ENCODE results near the gene DHRSX. TPM values are rescaled to one million over a fixed set of nuclear protein-coding genes. Genes with fewer than 3 reads are reported as not detected.

DHRSX gene
- total RNA-seq, 1 experiment from 2014 or later: 14.0 TPM

GRCh38 chrX:2336181-2336580 lies 164.6 kb downstream of the DHRSX start:
- H3K27me3 ChIP-seq (ENCODE audit: low read length): no peaks in the 10 kb centered on the region
- no peaks in the 10 kb centered on the region for H3K79me2 ChIP-seq (ENCODE audit: low read length)
- H3K4me2 ChIP-seq (ENCODE audit: low read depth, low read length, poor library complexity, severe bottlenecking): no peak overlapping the region
- no peaks in the 10 kb centered on the region for H3K9me2 ChIP-seq (replicated peaks; ENCODE audit: insufficient read depth, low read length)
- no peak overlapping the region for H3K27ac ChIP-seq (ENCODE audit: low read length)
- H3K4me1 ChIP-seq (ENCODE audit: low read length): no peaks in the 10 kb centered on the region
- no peaks in the 10 kb centered on the region; the same call in 1 of the 2 replicates for H3K9me3 ChIP-seq (ENCODE audit: low read length)
- no peak for DNase-seq
- H3K4me3 ChIP-seq (ENCODE audit: low read length): no peak overlapping the region
- H2AFZ ChIP-seq (ENCODE audit: low read length): no peak overlapping the region
- no peak overlapping the region for H3K9ac ChIP-seq (ENCODE audit: low read length)
- H4K20me1 ChIP-seq (ENCODE audit: insufficient read depth, low read depth, low read length): no peaks in the 10 kb centered on the region
- no peaks in the 10 kb centered on the region for H3K36me3 ChIP-seq (ENCODE audit: insufficient read depth, low read length)

- H3K79me2 ChIP-seq (ENCODE audit: low read length): no peaks in the 10 kb centered on the region
- H2AFZ ChIP-seq (ENCODE audit: low read length): no peak overlapping the region
- no peaks in the 10 kb centered on the region for H4K20me1 ChIP-seq (ENCODE audit: insufficient read depth, low read depth, low read length)
- H3K9ac ChIP-seq (ENCODE audit: low read length): no peak overlapping the region
- no peak overlapping the region for H3K4me2 ChIP-seq (ENCODE audit: low read depth, low read length, poor library complexity, severe bottlenecking)
- no peaks in the 10 kb centered on the region for H3K9me2 ChIP-seq (replicated peaks; ENCODE audit: insufficient read depth, low read length)
- no peaks in the 10 kb centered on the region; the same call in 1 of the 2 replicates for H3K9me3 ChIP-seq (ENCODE audit: low read length)
- no peaks in the 10 kb centered on the region for H3K36me3 ChIP-seq (ENCODE audit: insufficient read depth, low read length)
- H3K4me3 ChIP-seq (ENCODE audit: low read length): no peak overlapping the region
- H3K4me1 ChIP-seq (ENCODE audit: low read length): no peaks in the 10 kb centered on the region
- DNase-seq: no peak
- no peaks in the 10 kb centered on the region for H3K27me3 ChIP-seq (ENCODE audit: low read length)
- no peak overlapping the region for H3K27ac ChIP-seq (ENCODE audit: low read length)
These were observed 166.5 kb downstream of the DHRSX start for GRCh38 chrX:2334237-2334636.

DNA sequence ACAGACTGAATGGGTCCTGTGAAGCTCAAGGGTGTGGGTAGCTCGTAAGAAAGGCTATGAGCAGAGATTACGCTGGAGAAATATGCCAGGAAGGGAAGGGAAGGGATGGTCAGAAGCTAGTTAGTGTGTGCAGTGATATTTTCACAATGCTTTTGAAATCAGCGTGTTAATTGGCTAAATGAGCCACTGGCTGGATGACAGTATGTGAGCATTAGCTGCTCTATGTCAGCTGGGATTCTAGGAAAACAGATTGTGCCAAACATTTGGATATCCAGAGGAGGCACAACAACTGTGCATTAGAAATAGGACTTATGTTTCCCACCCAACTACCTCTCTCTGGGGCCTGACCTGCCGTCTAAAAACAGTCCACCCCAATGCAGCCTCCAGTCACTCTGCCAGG lies 168.5 kb downstream of the DHRSX start:
- Histone ChIP-seq H3K4me2 (ENCODE audit: low read depth, low read length, poor library complexity, severe bottlenecking) (no peak overlapping the region), H4K20me1 (ENCODE audit: insufficient read depth, low read depth, low read length) (no peaks in the 10 kb centered on the region), H2AFZ (ENCODE audit: low read length) (no peak overlapping the region), H3K27me3 (ENCODE audit: low read length) (no peaks in the 10 kb centered on the region), H3K9ac (ENCODE audit: low read length) (no peak overlapping the region), H3K4me1 (ENCODE audit: low read length) (no peaks in the 10 kb centered on the region), H3K27ac (ENCODE audit: low read length) (no peak overlapping the region), H3K9me2 (replicated peaks; ENCODE audit: insufficient read depth, low read length) (no peaks in the 10 kb centered on the region), H3K9me3 (ENCODE audit: low read length) (no peaks in the 10 kb centered on the region), H3K36me3 (ENCODE audit: insufficient read depth, low read length) (no peaks in the 10 kb centered on the region), H3K79me2 (ENCODE audit: low read length) (no peaks in the 10 kb centered on the region), H3K4me3 (ENCODE audit: low read length) (no peak overlapping the region)
- DNase-seq: no peak

- Histone ChIP-seq H3K9me2 (replicated peaks; ENCODE audit: insufficient read depth, low read length) (no peaks in the 10 kb centered on the region), H4K20me1 (ENCODE audit: insufficient read depth, low read depth, low read length) (no peaks in the 10 kb centered on the region), H3K27ac (ENCODE audit: low read length) (no peak overlapping the region), H3K4me1 (ENCODE audit: low read length) (no peaks in the 10 kb centered on the region), H3K27me3 (ENCODE audit: low read length) (no peaks in the 10 kb centered on the region), H3K79me2 (ENCODE audit: low read length) (no peaks in the 10 kb centered on the region), H3K9ac (ENCODE audit: low read length) (no peak overlapping the region), H3K36me3 (ENCODE audit: insufficient read depth, low read length) (no peaks in the 10 kb centered on the region), H3K4me3 (ENCODE audit: low read length) (no peak overlapping the region), H2AFZ (ENCODE audit: low read length) (no peak overlapping the region), H3K4me2 (ENCODE audit: low read depth, low read length, poor library complexity, severe bottlenecking) (no peak overlapping the region), H3K9me3 (ENCODE audit: low read length) (peaks cover under 1% of the 10 kb centered on the region; the same call in 1 of the 2 replicates)
- DNase-seq: no peak
These were observed 169.9 kb downstream of the DHRSX start for GRCh38 chrX:2330910-2331309.

GRCh38 chrX:2330487-2330886 lies 170.3 kb downstream of the DHRSX start:
- no peak overlapping the region for H3K9ac ChIP-seq (ENCODE audit: low read length)
- no peak overlapping the region for H3K27ac ChIP-seq (ENCODE audit: low read length)
- H3K79me2 ChIP-seq (ENCODE audit: low read length): no peaks in the 10 kb centered on the region
- peaks cover 4% of the 10 kb centered on the region; the same call in 1 of the 2 replicates for H3K9me3 ChIP-seq (ENCODE audit: low read length)
- H3K4me2 ChIP-seq (ENCODE audit: low read depth, low read length, poor library complexity, severe bottlenecking): no peak overlapping the region
- H3K4me3 ChIP-seq (ENCODE audit: low read length): no peak overlapping the region
- no peak overlapping the region for H2AFZ ChIP-seq (ENCODE audit: low read length)
- no peaks in the 10 kb centered on the region for H3K36me3 ChIP-seq (ENCODE audit: insufficient read depth, low read length)
- no peak for DNase-seq
- H3K4me1 ChIP-seq (ENCODE audit: low read length): no peaks in the 10 kb centered on the region
- H4K20me1 ChIP-seq (ENCODE audit: insufficient read depth, low read depth, low read length): no peaks in the 10 kb centered on the region
- H3K27me3 ChIP-seq (ENCODE audit: low read length): no peaks in the 10 kb centered on the region
- no peaks in the 10 kb centered on the region for H3K9me2 ChIP-seq (replicated peaks; ENCODE audit: insufficient read depth, low read length)

GRCh38 chrX:2327423-2327822 lies 173.4 kb downstream of the DHRSX start:
- Histone ChIP-seq H3K27me3 (ENCODE audit: low read length) (no peaks in the 10 kb centered on the region), H2AFZ (ENCODE audit: low read length) (no peak overlapping the region), H3K36me3 (ENCODE audit: insufficient read depth, low read length) (no peaks in the 10 kb centered on the region), H3K4me2 (ENCODE audit: low read depth, low read length, poor library complexity, severe bottlenecking) (no peak overlapping the region), H3K9me2 (replicated peaks; ENCODE audit: insufficient read depth, low read length) (no peaks in the 10 kb centered on the region), H3K9me3 (ENCODE audit: low read length) (peaks cover 6% of the 10 kb centered on the region; the same call in 1 of the 2 replicates), H3K4me1 (ENCODE audit: low read length) (no peaks in the 10 kb centered on the region), H4K20me1 (ENCODE audit: insufficient read depth, low read depth, low read length) (no peaks in the 10 kb centered on the region), H3K9ac (ENCODE audit: low read length) (no peak overlapping the region), H3K79me2 (ENCODE audit: low read length) (no peaks in the 10 kb centered on the region), H3K4me3 (ENCODE audit: low read length) (no peak overlapping the region), H3K27ac (ENCODE audit: low read length) (no peak overlapping the region)
- no peak for DNase-seq

- no peak overlapping the region for H3K9ac ChIP-seq (ENCODE audit: low read length)
These were observed 175.5 kb downstream of the DHRSX start for GRCh38 chrX:2325076-2325784.

DNA sequence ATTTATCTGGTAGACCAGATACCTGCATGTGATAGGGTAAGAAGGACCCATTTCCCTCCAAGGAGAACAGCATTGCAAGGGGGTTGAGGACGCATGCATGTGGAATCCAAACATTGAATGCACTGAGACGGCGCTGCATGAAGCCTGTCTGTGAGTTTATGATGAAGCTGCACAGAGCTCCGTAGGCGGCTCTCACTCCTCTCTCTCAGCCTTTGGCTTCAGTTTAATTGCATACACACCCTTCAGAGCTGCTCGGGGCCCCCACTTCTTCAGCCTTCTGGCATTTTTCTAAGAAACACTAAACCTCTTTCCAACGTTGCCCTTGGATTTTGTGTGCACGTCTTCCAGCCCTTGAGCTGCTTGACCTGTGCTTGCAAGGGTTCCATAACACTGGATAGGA lies 176.6 kb downstream of the DHRSX start:
- Histone ChIP-seq H3K79me2 (ENCODE audit: low read length) (no peaks in the 10 kb centered on the region), H3K4me3 (ENCODE audit: low read length) (no peak overlapping the region), H3K4me1 (ENCODE audit: low read length) (no peaks in the 10 kb centered on the region), H3K9me2 (replicated peaks; ENCODE audit: insufficient read depth, low read length) (no peaks in the 10 kb centered on the region), H4K20me1 (ENCODE audit: insufficient read depth, low read depth, low read length) (no peaks in the 10 kb centered on the region), H2AFZ (ENCODE audit: low read length) (no peak overlapping the region), H3K27ac (ENCODE audit: low read length) (no peak overlapping the region), H3K9me3 (ENCODE audit: low read length) (peaks cover 6% of the 10 kb centered on the region; the same call in 1 of the 2 replicates), H3K9ac (ENCODE audit: low read length) (no peak overlapping the region), H3K36me3 (ENCODE audit: insufficient read depth, low read length) (no peaks in the 10 kb centered on the region), H3K27me3 (ENCODE audit: low read length) (no peaks in the 10 kb centered on the region), H3K4me2 (ENCODE audit: low read depth, low read length, poor library complexity, severe bottlenecking) (no peak overlapping the region)
- DNase-seq: no peak

More at GRCh38 chrX:2325076-2325784, 175.5 kb downstream of the DHRSX start:
- no peaks in the 10 kb centered on the region for H4K20me1 ChIP-seq (ENCODE audit: insufficient read depth, low read depth, low read length)
- H3K9me3 ChIP-seq (ENCODE audit: low read length): peaks cover 6% of the 10 kb centered on the region; the same call in 1 of the 2 replicates
- no peak for DNase-seq
- no peaks in the 10 kb centered on the region for H3K79me2 ChIP-seq (ENCODE audit: low read length)
- H3K27me3 ChIP-seq (ENCODE audit: low read length): no peaks in the 10 kb centered on the region
- no peak overlapping the region for H2AFZ ChIP-seq (ENCODE audit: low read length)
- no peak overlapping the region for H3K4me3 ChIP-seq (ENCODE audit: low read length)
- H3K4me1 ChIP-seq (ENCODE audit: low read length): no peaks in the 10 kb centered on the region
- no peaks in the 10 kb centered on the region for H3K9me2 ChIP-seq (replicated peaks; ENCODE audit: insufficient read depth, low read length)
- no peak overlapping the region for H3K4me2 ChIP-seq (ENCODE audit: low read depth, low read length, poor library complexity, severe bottlenecking)
- H3K27ac ChIP-seq (ENCODE audit: low read length): no peak overlapping the region
- H3K36me3 ChIP-seq (ENCODE audit: insufficient read depth, low read length): no peaks in the 10 kb centered on the region
